MM.1S (cell line): ENCODE data around the gene BCR.

Source experiments
- DNase-seq: peaks from one replicate; pipeline ENCODE4 v3.0.0-alpha.2; 2015
- H2AFZ ChIP-seq: fragments of 300-600 bp; sonication (generic); 2 replicates; pipeline ENCODE4 v1.6.0; 2016; ENCODE audit warnings: antibody characterized with exemption, low read length
- H3F3A ChIP-seq: fragments of 300-600 bp; sonication (generic); 2 replicates; pipeline ENCODE4 v1.6.1; 2016; ENCODE audit warnings: mild to moderate bottlenecking, antibody characterized with exemption, low read length, moderate library complexity, mixed read lengths; ENCODE audit not compliant: insufficient read depth
- H3K27ac ChIP-seq: fragments of 300-600 bp; sonication (generic); 2 replicates; pipeline ENCODE4 v1.5.1; 2016; ENCODE audit warnings: mild to moderate bottlenecking, low read length
- H3K27me3 ChIP-seq: fragments of 300-600 bp; sonication (generic); replicated peaks from 2 replicates; pipeline ENCODE4 v1.6.0; 2016; ENCODE audit warnings: low read length; ENCODE audit not compliant: insufficient read depth
- H3K36me3 ChIP-seq: fragments of 300-600 bp; sonication (generic); replicated peaks from 2 replicates; pipeline ENCODE4 v1.6.1; 2016; ENCODE audit warnings: mild to moderate bottlenecking, low read length, mixed read lengths; ENCODE audit not compliant: insufficient read depth
- H3K4me1 ChIP-seq: fragments of 300-600 bp; sonication (generic); 2 replicates; pipeline ENCODE4 v1.6.1; 2016; ENCODE audit warnings: low read length, mixed read lengths
- H3K4me2 ChIP-seq: fragments of 300-600 bp; sonication (generic); 2 replicates; pipeline ENCODE4 v1.6.0; 2016; ENCODE audit warnings: low read depth, low read length
- H3K4me3 ChIP-seq: fragments of 300-600 bp; sonication (generic); 2 replicates; pipeline ENCODE4 v1.5.1; 2016; ENCODE audit warnings: low read length, mixed read lengths
- H3K79me2 ChIP-seq: fragments of 300-600 bp; sonication (generic); 2 replicates; pipeline ENCODE4 v1.6.1; 2016; ENCODE audit warnings: mixed run types, low read length, mixed read lengths
- H3K9ac ChIP-seq: fragments of 300-600 bp; sonication (generic); 2 replicates; pipeline ENCODE4 v1.6.1; 2016; ENCODE audit warnings: low read length, mixed read lengths
- H3K9me2 ChIP-seq: fragments of 300-600 bp; sonication (generic); replicated peaks from 2 replicates; pipeline ENCODE4 v1.6.1; 2016; ENCODE audit warnings: mild to moderate bottlenecking, low read length, mixed read lengths; ENCODE audit not compliant: insufficient read depth
- H3K9me3 ChIP-seq: fragments of 300-600 bp; sonication (generic); replicated peaks from 2 replicates; pipeline ENCODE4 v1.6.1; 2016; ENCODE audit warnings: mild to moderate bottlenecking, low read length, mixed read lengths; ENCODE audit not compliant: insufficient read depth
- H4K20me1 ChIP-seq: fragments of 300-600 bp; sonication (generic); 2 replicates; pipeline ENCODE4 v1.6.1; 2016; ENCODE audit warnings: mild to moderate bottlenecking, low read length, moderate library complexity, mixed read lengths; ENCODE audit not compliant: insufficient read depth
- EZH2 ChIP-seq: fragments of 300-600 bp; sonication (generic); optimal IDR thresholded peaks from 2 replicates; pipeline ENCODE3; 2017; ENCODE audit warnings: low read depth, mild to moderate bottlenecking, antibody characterized with exemption, low read length, mixed read lengths
- EZH2phosphoT487 ChIP-seq: fragments of 300-600 bp; sonication (generic); IDR thresholded peaks from 2 replicates; pipeline ENCODE4 v1.6.1; 2018; ENCODE audit warnings: antibody characterized with exemption, low read length
- TF ChIP-seq, protein P1 (sequence below): fragments of 300-600 bp; sonication (generic); IDR thresholded peaks from 2 replicates; pipeline ENCODE4 v1.5.1; 2016; ENCODE audit warnings: antibody characterized with exemption, low read length, mixed read lengths

Gene BCR

DNA sequence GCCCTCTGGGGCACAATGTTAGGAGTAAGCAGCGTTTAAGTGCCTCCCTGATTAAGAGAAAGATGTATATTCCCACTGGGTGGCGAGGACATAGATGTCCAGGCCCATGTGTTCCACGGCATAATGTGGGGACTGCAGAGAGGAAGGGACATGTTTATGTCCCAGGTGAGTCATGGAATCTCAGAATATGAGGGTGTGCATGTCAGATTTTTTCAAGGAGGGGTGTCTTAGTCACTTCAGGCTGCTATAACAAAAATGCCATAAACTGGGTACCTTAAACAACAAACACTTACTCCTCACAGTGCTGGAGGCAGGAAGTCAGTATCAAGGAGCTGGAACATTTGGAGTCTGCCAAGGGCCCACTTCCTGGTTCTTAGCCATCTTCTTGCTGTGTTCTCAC is 55.1 kb downstream of the BCR start:
- Histone ChIP-seq H3K36me3 (no peaks in the 10 kb centered on the region), H3F3A (peaks cover 20% of the 10 kb centered on the region), H4K20me1 (peaks cover 88% of the 10 kb centered on the region), H3K27me3 (no peaks in the 10 kb centered on the region), H3K9me2 (no peaks in the 10 kb centered on the region), H3K4me2 (no peak overlapping the region), H3K4me1 (peaks cover 30% of the 10 kb centered on the region), H2AFZ (no peak overlapping the region), H3K4me3 (no peak overlapping the region), H3K9ac (no peak overlapping the region), H3K27ac (no peak overlapping the region), H3K9me3 (no peaks in the 10 kb centered on the region), H3K79me2 (peaks cover 100% of the 10 kb centered on the region)
- no peak for DNase-seq
- TF ChIP-seq EZH2phosphoT487: no peak

DNA sequence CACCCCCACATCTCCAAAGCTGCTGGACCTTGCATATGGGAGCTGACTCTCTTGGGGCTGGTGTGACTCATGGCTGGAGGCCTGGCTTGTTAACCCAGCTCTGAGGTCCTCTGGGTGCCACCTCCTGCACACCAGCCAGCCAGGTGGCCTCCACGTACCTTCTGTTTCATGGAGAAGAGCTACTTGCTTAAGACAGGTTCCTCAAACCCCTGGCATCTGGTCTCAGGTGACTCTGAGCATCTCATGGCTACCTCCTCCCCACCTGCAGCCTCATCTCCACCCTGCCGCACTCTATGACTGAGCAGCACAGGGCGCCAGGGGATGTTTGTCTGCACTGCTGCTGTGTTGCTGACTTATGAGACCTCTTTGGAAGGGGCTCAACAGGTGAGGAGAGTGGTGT is 55.7 kb downstream of the BCR start:
- Histone ChIP-seq H3K36me3 (no peaks in the 10 kb centered on the region), H3K4me1 (peaks cover 30% of the 10 kb centered on the region), H3K9ac (no peak overlapping the region), H2AFZ (no peak overlapping the region), H3K4me3 (no peak overlapping the region), H3F3A (peaks cover 20% of the 10 kb centered on the region), H3K79me2 (peaks cover 100% of the 10 kb centered on the region), H3K27me3 (no peaks in the 10 kb centered on the region), H4K20me1 (peaks cover 87% of the 10 kb centered on the region), H3K9me2 (no peaks in the 10 kb centered on the region), H3K27ac (no peak overlapping the region), H3K9me3 (no peaks in the 10 kb centered on the region), H3K4me2 (no peak overlapping the region)
- DNase-seq: no peak
- TF ChIP-seq, protein P1, sequence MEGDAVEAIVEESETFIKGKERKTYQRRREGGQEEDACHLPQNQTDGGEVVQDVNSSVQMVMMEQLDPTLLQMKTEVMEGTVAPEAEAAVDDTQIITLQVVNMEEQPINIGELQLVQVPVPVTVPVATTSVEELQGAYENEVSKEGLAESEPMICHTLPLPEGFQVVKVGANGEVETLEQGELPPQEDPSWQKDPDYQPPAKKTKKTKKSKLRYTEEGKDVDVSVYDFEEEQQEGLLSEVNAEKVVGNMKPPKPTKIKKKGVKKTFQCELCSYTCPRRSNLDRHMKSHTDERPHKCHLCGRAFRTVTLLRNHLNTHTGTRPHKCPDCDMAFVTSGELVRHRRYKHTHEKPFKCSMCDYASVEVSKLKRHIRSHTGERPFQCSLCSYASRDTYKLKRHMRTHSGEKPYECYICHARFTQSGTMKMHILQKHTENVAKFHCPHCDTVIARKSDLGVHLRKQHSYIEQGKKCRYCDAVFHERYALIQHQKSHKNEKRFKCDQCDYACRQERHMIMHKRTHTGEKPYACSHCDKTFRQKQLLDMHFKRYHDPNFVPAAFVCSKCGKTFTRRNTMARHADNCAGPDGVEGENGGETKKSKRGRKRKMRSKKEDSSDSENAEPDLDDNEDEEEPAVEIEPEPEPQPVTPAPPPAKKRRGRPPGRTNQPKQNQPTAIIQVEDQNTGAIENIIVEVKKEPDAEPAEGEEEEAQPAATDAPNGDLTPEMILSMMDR: no peak
- TF ChIP-seq EZH2 (no peak), EZH2phosphoT487 (no peak)

DNA sequence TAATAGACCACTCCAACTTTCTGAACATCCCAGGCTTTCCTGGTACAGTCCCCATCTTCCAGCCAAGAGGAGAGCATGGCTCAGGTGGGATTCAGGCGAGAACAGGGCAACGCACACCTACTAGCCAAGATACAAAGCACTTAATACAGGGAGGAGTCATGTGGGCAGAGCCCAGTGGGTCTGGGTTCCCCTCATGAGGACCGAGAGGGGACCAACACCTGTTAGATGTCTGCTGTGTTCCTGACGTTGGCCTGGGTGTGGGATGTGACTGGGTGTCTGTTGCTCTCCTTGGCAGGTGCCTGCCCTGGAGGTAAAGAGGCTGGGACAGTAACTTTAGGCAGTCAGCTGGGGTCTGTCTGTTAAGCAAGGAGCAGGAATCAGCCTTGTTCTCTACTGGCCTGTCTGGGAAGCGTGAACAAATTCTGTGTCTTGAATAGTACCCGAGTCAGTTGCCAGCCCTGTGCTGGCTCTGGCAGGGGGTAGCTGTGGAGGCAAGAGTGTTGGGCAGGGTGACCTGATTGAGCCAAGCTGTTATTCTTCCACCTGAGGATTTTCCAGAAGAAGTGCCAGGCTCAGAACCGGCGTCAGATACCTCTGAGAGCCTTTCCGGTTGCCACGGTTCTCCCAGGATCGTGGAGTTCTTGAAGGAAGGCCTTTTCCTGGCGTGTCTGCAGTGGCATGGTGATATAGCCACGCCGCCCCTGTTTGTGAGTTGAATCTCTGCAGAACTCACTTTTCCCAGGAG is 56.3 kb downstream of the BCR start:
- Histone ChIP-seq H3F3A (peaks cover 20% of the 10 kb centered on the region), H3K27me3 (no peaks in the 10 kb centered on the region), H3K9ac (no peak overlapping the region), H3K4me2 (0 out of 2 replicates have a peak overlapping the region, but pooled peaks have one; percentile 10), H3K79me2 (peaks cover 100% of the 10 kb centered on the region), H3K36me3 (no peaks in the 10 kb centered on the region), H3K9me3 (no peaks in the 10 kb centered on the region), H4K20me1 (peaks cover 88% of the 10 kb centered on the region), H3K9me2 (no peaks in the 10 kb centered on the region), H2AFZ (no peak overlapping the region), H3K4me1 (peaks cover 30% of the 10 kb centered on the region), H3K4me3 (no peak overlapping the region), H3K27ac (peak overlapping the region; percentile 40; the same call in 1 of the 2 replicates)
- DNase-seq: no peak
- TF ChIP-seq, protein P1: no peak
- TF ChIP-seq EZH2: no peak
- TF ChIP-seq EZH2phosphoT487: no peak
